MCF 10A (cell line): ENCODE measurements around the gene ESRRG. TPM values are rescaled to one million over a fixed set of nuclear protein-coding genes. Genes with fewer than 3 reads are reported as not detected.

Experiments used
- BruUV-seq: library from RNA; stranded (reverse); fragments of 400-500 nt; replicated peaks from 2 replicates; lab custom pipeline; 2021; lab: Mats Ljungman, UMichigan
- CTCF ChIA-PET: fragments of 300-600 bp; sonication (Branson Sonifier 250); formaldehyde crosslinking; extraction: SDS; loops from one replicate; lab custom pipeline; 2021; ENCODE audit warnings: antibody characterized with exemption, inconsistent platforms; lab: Yijun Ruan, JAX
- POLR2A ChIA-PET: fragments of 300-600, 350-650 bp; sonication (Branson Sonifier 250); formaldehyde crosslinking; extraction: SDS; loops from one replicate; lab custom pipeline; 2020; ENCODE audit warnings: antibody characterized with exemption, inconsistent platforms; lab: Yijun Ruan, JAX
- DNase-seq: peaks from one replicate; pipeline ENCODE4 v3.0.0-alpha.2; 2018; ENCODE audit not compliant: unreplicated experiment
- H3K27ac Mint-ChIP-seq: one replicate; pipeline ENCODE4 v1.8.0; 2022; ENCODE audit warnings: mild to moderate bottlenecking, low read depth, mixed read lengths; ENCODE audit not compliant: unreplicated experiment
- H3K27me3 Mint-ChIP-seq: one replicate; pipeline ENCODE4 v1.8.0; 2022; ENCODE audit warnings: mixed read lengths; ENCODE audit not compliant: insufficient read depth, unreplicated experiment
- H3K36me3 Mint-ChIP-seq: one replicate; pipeline ENCODE4 v1.8.0; 2022; ENCODE audit warnings: mild to moderate bottlenecking, moderate library complexity, mixed read lengths; ENCODE audit not compliant: insufficient read depth, unreplicated experiment
- H3K4me1 Mint-ChIP-seq: one replicate; pipeline ENCODE4 v1.8.0; 2022; ENCODE audit warnings: mixed read lengths; ENCODE audit not compliant: insufficient read depth, unreplicated experiment
- H3K4me3 Mint-ChIP-seq: one replicate; pipeline ENCODE4 v1.8.0; 2022; ENCODE audit warnings: mild to moderate bottlenecking, moderate library complexity, mixed read lengths; ENCODE audit not compliant: unreplicated experiment
- H3K9me3 Mint-ChIP-seq: one replicate; pipeline ENCODE4 v1.8.0; 2022; ENCODE audit warnings: mixed read lengths; ENCODE audit not compliant: unreplicated experiment
- intact Hi-C: fragments of 100-400 bp; cut with micrococcal nuclease; formaldehyde crosslinking; loops from 2 replicates; pipeline ENCODE4 v1.14.1; 2022
- total RNA-seq: library from RNA; stranded (reverse); gene quantifications from 2 replicates; pipeline ENCODE4 v1.2.3, GENCODE V29; 2022
- TF ChIP-seq, protein P1 (sequence below): fragments of 200-600 bp; IDR thresholded peaks from one replicate; pipeline ENCODE4 v1.8.0; 2022; ENCODE audit warnings: antibody characterized with exemption, mild to moderate bottlenecking; ENCODE audit not compliant: unreplicated experiment

ESRRG gene
- total RNA-seq, 1 experiment from 2014 or later, result 0.44 TPM

GRCh38 chr1:216587715-216588114 is 135.5 kb downstream of the ESRRG start:
- Mint-ChIP-seq H3K9me3 (no peaks in the 10 kb centered on the region), H3K36me3 (no peaks in the 10 kb centered on the region), H3K27me3 (peaks cover 77% of the 10 kb centered on the region), H3K4me3 (no peak overlapping the region), H3K27ac (no peak overlapping the region), H3K4me1 (no peaks in the 10 kb centered on the region)
- BruUV-seq, result no TSS peak
- no peak for DNase-seq
- intact Hi-C loops, result loop anchor here (10.0 kb wide), 1 partner anchor 1587 kb away; no protein-coding TSS in a partner anchor
- ChIA-PET CTCF (interaction anchor here (0.7 to 1.0 kb wide), 2 partner anchors 20 to 802 kb away, joined by 3 read pairs; no protein-coding TSS in a partner anchor), POLR2A (no interaction called here)
- TF ChIP-seq, protein P1, sequence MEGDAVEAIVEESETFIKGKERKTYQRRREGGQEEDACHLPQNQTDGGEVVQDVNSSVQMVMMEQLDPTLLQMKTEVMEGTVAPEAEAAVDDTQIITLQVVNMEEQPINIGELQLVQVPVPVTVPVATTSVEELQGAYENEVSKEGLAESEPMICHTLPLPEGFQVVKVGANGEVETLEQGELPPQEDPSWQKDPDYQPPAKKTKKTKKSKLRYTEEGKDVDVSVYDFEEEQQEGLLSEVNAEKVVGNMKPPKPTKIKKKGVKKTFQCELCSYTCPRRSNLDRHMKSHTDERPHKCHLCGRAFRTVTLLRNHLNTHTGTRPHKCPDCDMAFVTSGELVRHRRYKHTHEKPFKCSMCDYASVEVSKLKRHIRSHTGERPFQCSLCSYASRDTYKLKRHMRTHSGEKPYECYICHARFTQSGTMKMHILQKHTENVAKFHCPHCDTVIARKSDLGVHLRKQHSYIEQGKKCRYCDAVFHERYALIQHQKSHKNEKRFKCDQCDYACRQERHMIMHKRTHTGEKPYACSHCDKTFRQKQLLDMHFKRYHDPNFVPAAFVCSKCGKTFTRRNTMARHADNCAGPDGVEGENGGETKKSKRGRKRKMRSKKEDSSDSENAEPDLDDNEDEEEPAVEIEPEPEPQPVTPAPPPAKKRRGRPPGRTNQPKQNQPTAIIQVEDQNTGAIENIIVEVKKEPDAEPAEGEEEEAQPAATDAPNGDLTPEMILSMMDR, result no peak

- Mint-ChIP-seq H3K9me3 (no peaks in the 10 kb centered on the region), H3K27ac (no peak overlapping the region), H3K27me3 (peaks cover 77% of the 10 kb centered on the region), H3K4me1 (no peaks in the 10 kb centered on the region), H3K4me3 (no peak overlapping the region), H3K36me3 (no peaks in the 10 kb centered on the region)
- ChIA-PET POLR2A (no interaction called here), CTCF (no interaction called here)
- no TSS peak for BruUV-seq
- TF ChIP-seq, protein P1, result no peak
- intact Hi-C loops, result loop anchor here (10.0 kb wide), 1 partner anchor 1593 kb away; no protein-coding TSS in a partner anchor
- DNase-seq, result no peak
Observed at GRCh38 chr1:216582151-216582550, 141.1 kb downstream of the ESRRG start.

GRCh38 chr1:216580538-216581057 is 142.6 kb downstream of the ESRRG start:
- no peaks in the 10 kb centered on the region for H3K9me3 Mint-ChIP-seq
- POLR2A ChIA-PET, result no interaction called here
- CTCF ChIA-PET, result interaction anchor here (0.6 to 0.9 kb wide), 4 partner anchors 13 to 1565 kb away, joined by 3 to 5 read pairs (median 3); no protein-coding TSS in a partner anchor
- no peak overlapping the region for H3K4me3 Mint-ChIP-seq
- peaks cover 85% of the 10 kb centered on the region for H3K27me3 Mint-ChIP-seq
- no peaks in the 10 kb centered on the region for H3K36me3 Mint-ChIP-seq
- H3K27ac Mint-ChIP-seq, result no peak overlapping the region
- no peaks in the 10 kb centered on the region for H3K4me1 Mint-ChIP-seq
- intact Hi-C loops, result loop anchor here (10.0 kb wide), 1 partner anchor 1594 kb away; no protein-coding TSS in a partner anchor
- TF ChIP-seq, protein P1, result no peak
- BruUV-seq, result no TSS peak
- no peak for DNase-seq

- TF ChIP-seq, protein P1, result no peak
- DNase-seq, result no peak
- peaks cover 92% of the 10 kb centered on the region for H3K27me3 Mint-ChIP-seq
- no peaks in the 10 kb centered on the region for H3K36me3 Mint-ChIP-seq
- no peak overlapping the region for H3K27ac Mint-ChIP-seq
- intact Hi-C loops, result no loop called here
- ChIA-PET POLR2A (no interaction called here), CTCF (interaction anchor here (0.5 to 0.8 kb wide), 3 partner anchors 247 to 495 kb away, joined by 3 to 5 read pairs (median 4); no protein-coding TSS in a partner anchor)
- no peak overlapping the region for H3K4me3 Mint-ChIP-seq
- no TSS peak for BruUV-seq
- H3K4me1 Mint-ChIP-seq, result no peaks in the 10 kb centered on the region
- H3K9me3 Mint-ChIP-seq, result no peaks in the 10 kb centered on the region
Observed at GRCh38 chr1:216576234-216576937, 146.8 kb downstream of the ESRRG start.
